Common myeloid progenitor, CD34-positive (primary cell): ENCODE results near the gene YOD1.

Experiments used
- CTCF ChIA-PET: fragments of 350-600 bp; sonication (Branson Sonifier 250); formaldehyde crosslinking; loops from one replicate; lab custom pipeline; 2021; ENCODE audit warnings: antibody characterized with exemption; lab: Charles Lee
- POLR2A ChIA-PET: fragments of 350-600 bp; sonication (Branson Sonifier 250); formaldehyde crosslinking; loops from one replicate; lab custom pipeline; 2021; ENCODE audit warnings: antibody characterized with exemption; lab: Charles Lee
- DNase-seq, 3 donors: peaks; one replicate each; pipeline versions ENCODE4 v3.0.0 to v3.0.0-alpha.2; 2013
- H3K27ac ChIP-seq, 2 experiments: 1 replicate in 1 of 2; 2 replicates in 1 of 2; pipeline ENCODE4 v1.7.0; 2013; ENCODE audit warnings: inconsistent platforms in 2 of 2, low read length in 2 of 2, mild to moderate bottlenecking in 2 of 2, low read depth in 1 of 2, moderate library complexity in 1 of 2; ENCODE audit not compliant: severe bottlenecking in 2 of 2, insufficient read depth in 1 of 2, poor library complexity in 1 of 2
- H3K27me3 ChIP-seq, 5 experiments: replicated peaks in 2 of 5; 1 replicate in 3 of 5; 2 replicates in 2 of 5; pipeline versions ENCODE4 v1.6.1 to v1.7.0; 2013; ENCODE audit warnings: low read length in 4 of 5, mild to moderate bottlenecking in 2 of 5, moderate library complexity in 2 of 5, inconsistent platforms in 1 of 5; ENCODE audit not compliant: insufficient read depth in 5 of 5, control insufficient read depth in 4 of 5
- H3K36me3 ChIP-seq, 4 experiments: 1 replicate in 2 of 4; 2 replicates in 2 of 4; pipeline versions ENCODE4 v1.6.1 to v1.7.0; 2013; ENCODE audit warnings: low read length in 3 of 4, control low read depth in 1 of 4, mild to moderate bottlenecking in 1 of 4; ENCODE audit not compliant: control insufficient read depth in 4 of 4, insufficient read depth in 4 of 4
- H3K4me1 ChIP-seq, 4 experiments: 1 replicate in 3 of 4; 2 replicates in 1 of 4; pipeline versions ENCODE4 v1.6.1 to v1.7.1; 2013; ENCODE audit warnings: low read length in 3 of 4, mild to moderate bottlenecking in 3 of 4, control low read depth in 1 of 4, inconsistent platforms in 1 of 4, moderate library complexity in 1 of 4; ENCODE audit not compliant: control insufficient read depth in 4 of 4, insufficient read depth in 4 of 4; ENCODE audit errors: control extremely low read depth in 1 of 4
- H3K4me3 ChIP-seq, 7 experiments: 1 replicate in 4 of 7; 2 replicates in 3 of 7; pipeline versions ENCODE4 v1.5.1 to v1.7.0; 2013; ENCODE audit warnings: mild to moderate bottlenecking in 7 of 7, low read length in 6 of 7, moderate library complexity in 6 of 7, inconsistent platforms in 2 of 7, low read depth in 2 of 7, control low read depth in 1 of 7; ENCODE audit not compliant: insufficient read depth in 4 of 7, control insufficient read depth in 1 of 7; ENCODE audit errors: extremely low read depth in 1 of 7
- H3K9me3 ChIP-seq, 5 experiments: 1 replicate in 4 of 5; 2 replicates in 1 of 5; pipeline versions ENCODE4 v1.6.1 to v1.7.1; 2013; ENCODE audit warnings: low read length in 4 of 5, mild to moderate bottlenecking in 2 of 5, inconsistent platforms in 1 of 5, low read depth in 1 of 5, moderate library complexity in 1 of 5; ENCODE audit not compliant: control insufficient read depth in 4 of 5, insufficient read depth in 2 of 5; ENCODE audit errors: control extremely low read depth in 1 of 5
- WGBS: methylation state at CpG from one replicate; pipeline ENCODE4 v1.1.5; 2013; ENCODE audit not compliant: insufficient coverage; 5-methylcytosine and 5-hydroxymethylcytosine counted together

Gene YOD1

GRCh38 chr1:207010726-207011125, 40.3 kb downstream of the YOD1 start:
- H3K9me3 ChIP-seq = no peaks in the 10 kb centered on the region
- H3K4me1 ChIP-seq = no peaks in the 10 kb centered on the region
- POLR2A ChIA-PET = interaction anchor here (0.6 kb wide), 1 partner anchor 72 kb away, joined by 3 read pairs; no protein-coding TSS in a partner anchor
- DNase-seq = no peak
- no peaks in the 10 kb centered on the region for H3K27me3 ChIP-seq
- H3K27ac ChIP-seq = no peak overlapping the region
- CTCF ChIA-PET = interaction anchor here (0.7 to 1.6 kb wide), 7 partner anchors 8 to 76 kb away, joined by 3 to 4 read pairs (median 3); no protein-coding TSS in a partner anchor
- H3K36me3 ChIP-seq = no peaks in the 10 kb centered on the region
- WGBS = 100% methylated on average over 1 of the region's 2 CpGs
- no peak overlapping the region for H3K4me3 ChIP-seq

GRCh38 chr1:207009945-207010344, 41.1 kb downstream of the YOD1 start:
- no peak for DNase-seq
- no peak overlapping the region for H3K27ac ChIP-seq
- no peaks in the 10 kb centered on the region for H3K36me3 ChIP-seq
- no peak overlapping the region for H3K4me3 ChIP-seq
- no peaks in the 10 kb centered on the region for H3K9me3 ChIP-seq
- H3K27me3 ChIP-seq = no peaks in the 10 kb centered on the region
- POLR2A ChIA-PET = interaction anchor here (0.6 kb wide), 1 partner anchor 49 kb away, joined by 3 read pairs; no protein-coding TSS in a partner anchor
- 97% methylated on average over 7 of the region's 7 CpGs for WGBS
- CTCF ChIA-PET = interaction anchor here (0.8 to 1.5 kb wide), 3 partner anchors 10 to 29 kb away, joined by 3 to 5 read pairs (median 4); no protein-coding TSS in a partner anchor
- H3K4me1 ChIP-seq = peaks cover 0 to under 1% (median 0%) of the 10 kb centered on the region in 4 experiments

- Histone ChIP-seq H3K9me3 (no peaks in the 10 kb centered on the region), H3K27me3 (no peaks in the 10 kb centered on the region), H3K36me3 (no peaks in the 10 kb centered on the region), H3K4me3 (no peak overlapping the region), H3K27ac (no peak overlapping the region), H3K4me1 (peaks cover 0 to 3% (median 0%) of the 10 kb centered on the region in 4 experiments)
- WGBS = 99% methylated on average over 10 of the region's 10 CpGs
- no peak for DNase-seq
- ChIA-PET POLR2A (no interaction called here), CTCF (interaction anchor here (0.8 to 1.5 kb wide), 2 partner anchors 15 to 28 kb away, joined by 3 to 5 read pairs; no protein-coding TSS in a partner anchor)
Observed at GRCh38 chr1:207009182-207009850, 41.7 kb downstream of the YOD1 start.

- DNase-seq = no peak
- Histone ChIP-seq H3K9me3 (no peaks in the 10 kb centered on the region), H3K4me3 (no peak overlapping the region), H3K27me3 (no peaks in the 10 kb centered on the region), H3K27ac (no peak overlapping the region), H3K36me3 (no peaks in the 10 kb centered on the region), H3K4me1 (peaks cover 0 to 3% (median 0%) of the 10 kb centered on the region in 4 experiments)
- 95% methylated on average over 3 of the region's 5 CpGs for WGBS
- ChIA-PET POLR2A (no interaction called here), CTCF (interaction anchor here (1.4 to 5.1 kb wide), 2 partner anchors 9 to 14 kb away, joined by 4 to 67 read pairs; no protein-coding TSS in a partner anchor)
Observed at GRCh38 chr1:207007352-207008033, 43.5 kb downstream of the YOD1 start.

- ChIA-PET CTCF (interaction anchor here (1.1 to 5.1 kb wide), 9 partner anchors 8 to 493 kb away, joined by 3 to 67 read pairs (median 4); no protein-coding TSS in a partner anchor), POLR2A (no interaction called here)
Observed at GRCh38 chr1:207006914-207007313, 44.1 kb downstream of the YOD1 start.

GRCh38 chr1:207006083-207006482, 44.9 kb downstream of the YOD1 start:
- H3K4me1 ChIP-seq = peaks cover 0 to 3% (median 0%) of the 10 kb centered on the region in 4 experiments
- ChIA-PET POLR2A (no interaction called here), CTCF (interaction anchor here (0.9 to 5.1 kb wide), 14 partner anchors 8 to 494 kb away, joined by 3 to 67 read pairs (median 4); partner anchors contain the start of gene C1orf116)
- WGBS = 100% methylated on average over 2 of the region's 3 CpGs
- no peak overlapping the region for H3K27ac ChIP-seq
- no peaks in the 10 kb centered on the region for H3K9me3 ChIP-seq
- no peak overlapping the region for H3K4me3 ChIP-seq
- no peaks in the 10 kb centered on the region for H3K36me3 ChIP-seq
- H3K27me3 ChIP-seq = no peaks in the 10 kb centered on the region
- DNase-seq = no peak

More at GRCh38 chr1:207006914-207007313, 44.1 kb downstream of the YOD1 start:
- 100% methylated on average over 3 of the region's 3 CpGs for WGBS
- peaks cover 0 to 3% (median 0%) of the 10 kb centered on the region in 4 experiments for H3K4me1 ChIP-seq
- DNase-seq = no peak
- no peak overlapping the region for H3K4me3 ChIP-seq
- H3K9me3 ChIP-seq = no peaks in the 10 kb centered on the region
- H3K27ac ChIP-seq = no peak overlapping the region
- no peaks in the 10 kb centered on the region for H3K36me3 ChIP-seq
- H3K27me3 ChIP-seq = no peaks in the 10 kb centered on the region
